Measurements from ENCODE around the gene CTAGE8. TPM values are rescaled to one million over a fixed set of nuclear protein-coding genes. Genes with fewer than 3 reads are reported as not detected.
"Not testable (repeated sequence)": the region's sequence is repeated elsewhere in the genome, so short reads cannot be mapped to it uniquely, and the experiment has no call there.

CTAGE8 gene, protein sequence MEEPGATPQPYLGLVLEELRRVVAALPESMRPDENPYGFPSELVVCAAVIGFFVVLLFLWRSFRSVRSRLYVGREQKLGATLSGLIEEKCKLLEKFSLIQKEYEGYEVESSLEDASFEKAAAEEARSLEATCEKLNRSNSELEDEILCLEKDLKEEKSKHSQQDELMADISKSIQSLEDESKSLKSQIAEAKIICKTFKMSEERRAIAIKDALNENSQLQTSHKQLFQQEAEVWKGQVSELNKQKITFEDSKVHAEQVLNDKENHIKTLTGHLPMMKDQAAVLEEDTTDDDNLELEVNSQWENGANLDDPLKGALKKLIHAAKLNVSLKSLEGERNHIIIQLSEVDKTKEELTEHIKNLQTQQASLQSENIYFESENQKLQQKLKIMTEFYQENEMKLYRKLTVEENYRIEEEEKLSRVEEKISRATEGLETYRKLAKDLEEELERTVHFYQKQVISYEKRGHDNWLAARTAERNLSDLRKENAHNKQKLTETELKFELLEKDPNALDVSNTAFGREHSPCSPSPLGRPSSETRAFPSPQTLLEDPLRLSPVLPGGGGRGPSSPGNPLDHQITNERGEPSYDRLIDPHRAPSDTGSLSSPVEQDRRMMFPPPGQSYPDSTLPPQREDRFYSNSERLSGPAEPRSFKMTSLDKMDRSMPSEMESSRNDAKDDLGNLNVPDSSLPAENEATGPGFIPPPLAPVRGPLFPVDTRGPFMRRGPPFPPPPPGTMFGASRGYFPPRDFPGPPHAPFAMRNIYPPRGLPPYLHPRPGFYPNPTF
- 0.30 and 0.49 TPM in 2 replicates for total RNA-seq
- 0.03 and 0.06 TPM in 2 replicates for polyA plus RNA-seq
- polyA plus RNA-seq (2011; cell fraction: cytosol; rRNA removed): 0.04 and 0.05 TPM in 2 replicates
- polyA plus RNA-seq (2011; cell fraction: nucleus; rRNA removed): 0.48 TPM in 1 of 2 replicates, not detected in the other
- polyA plus RNA-seq (2012): 0.07 and 0.11 TPM in 2 replicates
- 0.13 TPM in 1 of 2 replicates, not detected in the other for polyA minus RNA-seq
- polyA minus RNA-seq (2011; cell fraction: cytosol; rRNA and poly(A)+ RNA removed): 0.41 TPM
- not detected in 2 replicates for polyA minus RNA-seq (2011; cell fraction: nucleus; rRNA and poly(A)+ RNA removed)
- percentile 18 among the genes with signal in this experiment for Bru-seq, nascent RNA
- BruChase-seq, experiment 1, labeled RNA remaining after a 6-hour chase: percentile 26 among the genes with signal in this experiment
- BruChase-seq, experiment 2, labeled RNA remaining after a 2-hour chase: not detected
- long read RNA-seq: 0 reads

DNA sequence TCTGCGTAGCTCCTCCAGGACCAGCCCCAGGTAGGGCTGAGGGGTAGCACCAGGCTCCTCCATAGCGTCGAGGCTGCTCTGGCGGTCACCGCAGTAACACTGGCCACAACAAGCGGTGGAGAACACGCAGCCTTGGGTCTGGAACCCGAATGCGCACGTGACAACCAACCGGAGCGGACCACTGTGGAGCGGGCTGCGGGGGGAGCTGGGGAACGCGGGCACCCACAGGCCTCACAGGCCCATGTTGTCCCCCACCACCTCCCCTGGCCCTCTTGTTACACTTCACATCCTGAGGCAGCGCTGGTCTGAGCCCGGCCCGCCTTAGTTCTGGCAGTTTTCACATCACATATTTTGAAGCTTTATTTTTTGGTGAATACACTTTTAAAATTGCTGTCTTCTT lies at the start of gene CTAGE8:
Gene CTAGE8, minus strand, starts transcription at position 101 of the 400 bp plus-strand sequence. Its CDS starts 38 bp downstream, at position 63.
- intact Hi-C loops (cut with micrococcal nuclease); POLR2A ChIA-PET; BruUV-seq (replicated peaks); H3K4me1 ChIP-seq (ENCODE audit: control insufficient read depth, extremely low read depth, insufficient read depth, low read length); DNase-seq (ENCODE audit: low read depth, low spot score); H3K36me3 ChIP-seq (ENCODE audit: control insufficient read depth in 2 of 2, extremely low read depth in 1 of 2, insufficient read depth in 2 of 2, low read length in 2 of 2); H3K4me3 ChIP-seq (replicated peaks in 1 of 3; ENCODE audit: insufficient read depth in 1 of 3, low read depth in 1 of 3, low read length in 3 of 3); H3K27ac ChIP-seq (ENCODE audit: insufficient read depth, low read depth, low read length); CTCF ChIA-PET; H3K27me3 ChIP-seq (ENCODE audit: control insufficient read depth in 2 of 2, insufficient read depth in 2 of 2, low read length in 2 of 2); H3K79me2 ChIP-seq (ENCODE audit: control insufficient read depth, insufficient read depth, low read length); H3K4me2 ChIP-seq (ENCODE audit: insufficient read depth, low read length); FAIRE-seq; H3K9me3 ChIP-seq (replicated peaks; ENCODE audit: control insufficient read depth, insufficient read depth, low read length); H4K20me1 ChIP-seq (replicated peaks; ENCODE audit: control insufficient read depth, extremely low read depth, insufficient read depth, low read length); H2AFZ ChIP-seq (ENCODE audit: low read depth, low read length); H3K9ac ChIP-seq (replicated peaks; ENCODE audit: extremely low read depth, insufficient read depth, low read length); H3K9me1 ChIP-seq (replicated peaks; ENCODE audit: control insufficient read depth, extremely low read depth, insufficient read depth, low read length); dilution Hi-C loops (cut with MboI; ENCODE audit: extremely low pct_ligation_motif_present, low sequenced_read_pairs): not testable (repeated sequence)

DNA sequence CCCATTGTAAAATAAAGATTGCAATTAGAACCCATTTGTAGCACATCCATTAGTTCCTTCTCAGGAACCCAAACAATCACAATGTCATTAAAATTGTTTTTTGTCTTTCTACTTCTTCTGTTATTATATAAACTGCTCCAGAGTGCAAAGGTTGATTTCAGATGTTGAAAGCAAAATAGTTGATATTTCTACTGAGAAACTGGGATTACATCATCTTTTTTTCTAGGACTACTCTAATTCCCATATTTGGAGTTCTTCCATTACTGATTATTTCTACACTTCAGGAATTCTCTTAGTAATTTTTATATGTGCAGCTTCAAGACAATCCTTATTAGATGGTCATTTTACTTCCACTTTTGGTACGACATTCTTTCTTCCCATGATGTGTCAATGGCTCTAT lies 48.4 kb upstream of the CTAGE8 start:
- H2AFZ ChIP-seq (ENCODE audit: low read depth, low read length); H3K27ac ChIP-seq (ENCODE audit: insufficient read depth, low read depth, low read length); H3K27me3 ChIP-seq (ENCODE audit: control insufficient read depth in 2 of 2, insufficient read depth in 2 of 2, low read length in 2 of 2); H3K4me3 ChIP-seq (replicated peaks in 1 of 3; ENCODE audit: insufficient read depth in 1 of 3, low read depth in 1 of 3, low read length in 3 of 3); H3K4me2 ChIP-seq (ENCODE audit: insufficient read depth, low read length); H3K79me2 ChIP-seq (ENCODE audit: control insufficient read depth, insufficient read depth, low read length); H3K9me1 ChIP-seq (replicated peaks; ENCODE audit: control insufficient read depth, extremely low read depth, insufficient read depth, low read length); H3K4me1 ChIP-seq (ENCODE audit: control insufficient read depth, extremely low read depth, insufficient read depth, low read length); BruUV-seq (replicated peaks); H3K9me3 ChIP-seq (replicated peaks; ENCODE audit: control insufficient read depth, insufficient read depth, low read length); FAIRE-seq; H3K36me3 ChIP-seq (ENCODE audit: control insufficient read depth in 2 of 2, extremely low read depth in 1 of 2, insufficient read depth in 2 of 2, low read length in 2 of 2); POLR2A ChIA-PET; CTCF ChIA-PET; dilution Hi-C loops (cut with MboI; ENCODE audit: extremely low pct_ligation_motif_present, low sequenced_read_pairs); H3K9ac ChIP-seq (replicated peaks; ENCODE audit: extremely low read depth, insufficient read depth, low read length); H4K20me1 ChIP-seq (replicated peaks; ENCODE audit: control insufficient read depth, extremely low read depth, insufficient read depth, low read length); DNase-seq (ENCODE audit: low read depth, low spot score); intact Hi-C loops (cut with micrococcal nuclease): not testable (repeated sequence)

DNA sequence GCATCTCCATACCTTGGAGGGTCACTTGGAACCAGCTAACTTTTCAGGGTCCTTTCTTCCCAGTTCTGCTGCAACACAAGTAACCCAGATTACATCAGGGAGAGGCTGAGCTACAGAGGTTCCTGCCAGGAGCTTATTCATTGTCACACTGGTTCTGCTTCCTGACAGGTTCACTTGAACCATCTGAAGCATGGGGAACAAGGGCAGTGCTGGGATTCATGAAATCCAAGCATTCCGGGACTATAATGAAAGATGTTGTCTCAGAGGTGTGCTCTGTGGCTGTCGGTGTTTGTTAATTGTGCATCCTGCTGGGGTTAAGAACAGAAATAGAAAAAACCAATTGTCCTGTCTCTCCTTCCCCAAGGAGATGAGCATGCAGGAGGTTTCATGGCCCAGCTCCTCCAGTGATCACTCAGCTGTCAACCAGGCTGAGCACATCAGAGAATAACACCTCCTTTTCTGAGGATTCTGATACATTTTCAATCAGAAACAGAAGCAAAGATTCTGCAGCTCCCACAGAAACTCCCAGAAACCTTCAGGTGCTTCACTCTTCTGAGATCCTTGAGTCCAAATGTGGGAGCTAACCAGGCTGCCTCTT lies 42.9 kb upstream of the CTAGE8 start, which contains the start of gene OR2A1:
Gene OR2A1, plus strand, starts transcription at position 548 of the 598 bp plus-strand sequence. CDS start 5,706 bp downstream, outside the sequence.
- BruUV-seq (replicated peaks); H3K36me3 ChIP-seq (ENCODE audit: control insufficient read depth in 2 of 2, extremely low read depth in 1 of 2, insufficient read depth in 2 of 2, low read length in 2 of 2); H3K4me3 ChIP-seq (replicated peaks in 1 of 3; ENCODE audit: insufficient read depth in 1 of 3, low read depth in 1 of 3, low read length in 3 of 3); H3K9me1 ChIP-seq (replicated peaks; ENCODE audit: control insufficient read depth, extremely low read depth, insufficient read depth, low read length); H2AFZ ChIP-seq (ENCODE audit: low read depth, low read length); H3K9me3 ChIP-seq (replicated peaks; ENCODE audit: control insufficient read depth, insufficient read depth, low read length); H3K4me1 ChIP-seq (ENCODE audit: control insufficient read depth, extremely low read depth, insufficient read depth, low read length); H3K4me2 ChIP-seq (ENCODE audit: insufficient read depth, low read length); H3K79me2 ChIP-seq (ENCODE audit: control insufficient read depth, insufficient read depth, low read length); H3K27ac ChIP-seq (ENCODE audit: insufficient read depth, low read depth, low read length); H3K9ac ChIP-seq (replicated peaks; ENCODE audit: extremely low read depth, insufficient read depth, low read length); DNase-seq (ENCODE audit: low read depth, low spot score); CTCF ChIA-PET; FAIRE-seq; H4K20me1 ChIP-seq (replicated peaks; ENCODE audit: control insufficient read depth, extremely low read depth, insufficient read depth, low read length); dilution Hi-C loops (cut with MboI; ENCODE audit: extremely low pct_ligation_motif_present, low sequenced_read_pairs); intact Hi-C loops (cut with micrococcal nuclease); H3K27me3 ChIP-seq (ENCODE audit: control insufficient read depth in 2 of 2, insufficient read depth in 2 of 2, low read length in 2 of 2); POLR2A ChIA-PET: not testable (repeated sequence)

All from endothelial cell of umbilical vein (primary cell).